Activated T-helper 9 cell treated with anti-CD3 and anti-CD28 coated beads, Interleukin-2, amount 50 U/mL, for 16 hours (primary cell): ENCODE data around the gene ELL2.

Source experiments
- DNase-seq: peaks from one replicate; pipeline ENCODE4 v3.0.0-alpha.2; 2020; ENCODE audit warnings: low read depth

Gene ELL2

GRCh38 chr5:95880081-95880926 lies 81.3 kb downstream of the ELL2 start:
- DNase-seq, result no peak

GRCh38 chr5:95879661-95880060 lies 82.0 kb downstream of the ELL2 start:
- DNase-seq, result no peak

DNA sequence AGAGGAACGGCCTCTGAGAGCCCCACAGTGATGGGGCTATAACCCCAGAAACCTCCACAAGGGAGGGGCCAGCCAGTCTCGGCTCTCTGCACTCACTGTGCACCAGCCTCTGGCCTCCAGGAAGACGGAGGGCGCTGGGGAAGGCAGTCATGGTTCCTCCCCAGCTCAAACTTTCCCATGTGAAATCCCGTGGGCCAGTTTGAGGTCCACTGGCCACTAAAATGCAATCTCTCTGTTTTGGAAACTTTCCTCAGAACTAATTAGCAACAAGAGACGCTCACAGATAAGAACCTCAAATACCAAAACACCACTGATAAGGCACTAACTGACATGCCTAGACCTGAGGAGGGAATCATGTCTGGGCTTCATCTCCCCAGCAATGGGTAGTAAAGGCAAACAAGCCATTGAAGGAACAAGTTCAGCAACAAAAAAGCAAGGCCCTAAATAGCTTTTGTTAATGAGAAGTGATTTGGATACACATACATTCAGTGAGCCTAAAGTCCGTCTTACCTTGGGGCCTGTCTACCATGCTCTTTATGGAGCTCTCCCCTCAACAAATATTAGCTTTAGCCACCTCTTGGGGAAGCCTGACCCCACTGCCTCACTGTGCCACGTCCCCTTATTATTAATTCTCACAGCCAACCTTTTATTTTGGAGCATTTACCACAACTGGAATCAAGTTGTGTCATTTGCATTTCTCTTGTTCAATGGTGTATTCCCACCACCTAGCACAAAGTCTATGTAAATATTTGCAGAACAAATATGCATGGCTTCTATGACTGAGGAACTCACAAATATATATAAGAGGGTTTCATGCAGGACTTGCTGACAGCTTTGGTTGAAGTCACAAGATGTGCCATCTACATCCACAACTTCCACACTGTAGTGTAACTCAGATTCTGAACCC lies 83.0 kb downstream of the ELL2 start:
- no peak for DNase-seq

- no peak for DNase-seq
These were observed 84.9 kb downstream of the ELL2 start for GRCh38 chr5:95876782-95877181.

DNA sequence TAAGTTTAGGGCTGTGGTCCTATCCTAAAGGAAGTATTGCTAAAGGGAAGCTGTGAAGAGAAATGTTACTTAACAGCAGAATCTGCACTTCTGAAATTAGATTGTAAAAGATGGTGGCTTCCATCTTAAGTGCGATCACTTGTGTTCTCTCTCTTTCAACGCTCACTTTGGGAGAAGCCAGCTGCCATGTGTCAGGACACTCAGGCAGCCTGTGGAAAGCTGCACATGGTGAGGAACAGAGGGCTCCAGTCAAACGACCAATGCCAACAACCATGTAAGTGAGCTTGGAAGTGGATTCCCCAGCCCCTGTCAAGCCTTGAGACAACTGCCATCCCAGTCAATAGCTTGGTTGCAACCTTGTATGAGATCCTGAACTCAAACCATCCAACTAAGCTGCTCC lies 87.4 kb downstream of the ELL2 start:
- no peak for DNase-seq

DNA sequence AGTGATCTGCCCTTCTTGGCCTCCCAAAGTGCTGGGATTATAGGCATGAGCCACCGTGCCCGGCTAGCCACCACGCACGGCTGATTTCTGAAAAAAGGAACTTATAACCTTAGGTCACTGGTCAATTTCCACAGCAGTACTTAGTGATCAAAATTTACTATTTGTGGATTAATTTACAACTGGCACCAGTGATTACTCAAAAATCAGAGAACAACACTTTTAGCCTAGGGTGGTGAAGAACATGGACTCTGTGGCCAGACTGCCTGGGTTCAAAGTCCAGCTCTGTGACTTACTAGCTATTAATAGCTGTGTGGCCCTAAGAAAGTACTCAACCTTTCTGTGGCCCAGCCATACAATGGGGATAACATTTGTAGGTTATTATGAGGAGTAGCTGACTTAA lies 88.3 kb downstream of the ELL2 start:
- DNase-seq, result no peak

DNA sequence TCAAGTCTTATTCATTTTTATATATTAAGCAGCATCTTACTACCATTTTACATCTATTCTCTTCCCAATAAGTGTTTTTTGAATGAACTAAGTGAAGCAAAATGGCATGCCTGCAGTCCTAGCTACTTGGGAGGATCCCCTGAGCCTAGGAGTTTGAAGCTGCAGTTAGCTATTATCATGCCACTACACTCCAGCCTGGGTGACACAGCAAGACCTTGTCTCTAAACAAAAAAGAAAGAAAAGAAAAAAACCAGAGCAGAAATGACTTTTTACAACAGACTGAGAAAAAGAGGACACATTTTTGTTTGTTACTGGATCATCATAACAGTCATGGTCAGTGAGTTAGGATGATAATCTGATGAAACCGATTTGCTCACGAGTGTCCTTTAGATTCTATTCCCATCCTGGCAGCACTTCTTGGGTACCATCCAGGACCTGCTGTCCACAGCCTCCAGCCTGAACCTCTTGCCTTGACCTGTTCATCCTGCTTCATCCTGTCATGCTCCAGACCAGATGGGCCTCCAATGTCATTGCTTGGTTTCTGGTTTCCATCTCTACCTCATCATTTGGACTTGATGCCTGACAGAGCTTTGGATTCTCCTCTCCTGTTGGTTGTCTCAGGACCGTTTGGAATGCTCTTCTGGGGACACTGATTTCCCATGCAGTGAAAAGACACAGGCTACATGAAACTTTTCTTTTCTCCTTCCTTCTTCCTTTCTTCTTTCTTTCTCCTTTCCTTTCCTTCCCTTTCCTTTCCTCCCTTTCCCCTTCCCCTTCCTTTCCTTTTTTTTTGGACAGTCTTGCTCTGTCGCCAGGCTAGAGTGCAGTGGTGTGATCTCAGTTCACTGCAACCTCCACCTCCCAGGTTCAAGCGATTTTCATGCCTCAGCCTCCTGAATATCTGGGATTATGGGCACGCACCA lies 89.0 kb downstream of the ELL2 start:
- no peak for DNase-seq

- no peak for DNase-seq
These were observed 90.4 kb downstream of the ELL2 start for GRCh38 chr5:95871146-95871806.

DNA sequence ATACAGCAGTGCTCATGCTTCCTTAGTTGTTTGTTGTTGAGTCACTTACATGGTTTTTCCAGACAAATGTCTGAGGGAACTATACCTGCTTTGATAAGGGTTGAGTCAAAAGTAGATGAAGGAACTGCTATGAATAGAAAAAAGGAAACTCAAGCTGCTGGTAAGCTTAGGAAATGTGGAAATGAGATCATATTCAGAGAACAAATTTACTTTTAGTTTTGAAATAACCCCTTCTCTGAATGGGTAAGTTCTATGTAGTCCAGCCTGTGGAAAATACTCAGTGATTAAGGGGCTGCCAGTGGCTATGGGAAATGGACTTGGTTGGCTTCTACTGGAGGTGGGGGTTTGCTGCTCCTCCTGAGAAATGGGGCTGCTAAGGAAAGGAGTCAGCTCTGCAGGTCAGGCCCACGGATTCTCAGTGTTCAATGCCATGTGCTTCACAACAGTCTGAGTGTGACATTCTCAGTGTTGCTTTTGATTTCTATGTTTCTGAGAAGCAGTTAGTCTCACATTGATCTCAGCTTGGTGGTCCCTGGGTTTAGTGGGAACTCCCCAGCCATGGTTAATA lies 91.5 kb downstream of the ELL2 start:
- peak; percentile 35 for DNase-seq

- DNase-seq, result peak; percentile 25
These were observed 92.3 kb downstream of the ELL2 start for GRCh38 chr5:95869173-95869855.

DNA sequence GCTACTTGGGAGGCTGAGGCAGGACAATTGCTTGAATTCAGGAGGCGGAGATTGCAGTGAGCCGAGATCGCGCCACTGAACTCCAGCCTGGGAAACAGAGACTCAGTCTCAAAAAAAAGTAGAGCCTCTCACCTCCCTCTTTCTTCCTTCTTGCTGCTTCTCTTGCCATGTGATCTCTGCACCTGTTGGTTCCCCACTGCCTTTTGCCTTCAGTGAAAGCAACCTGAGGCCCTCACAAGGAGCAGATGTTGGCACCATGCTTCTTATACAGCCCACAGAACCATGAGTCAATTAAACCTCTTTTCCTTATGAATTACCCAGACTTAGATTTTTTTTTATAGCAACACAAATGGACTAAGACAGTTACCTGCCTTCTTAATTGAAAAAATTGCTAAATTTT lies 93.5 kb downstream of the ELL2 start:
- DNase-seq, result no peak

DNA sequence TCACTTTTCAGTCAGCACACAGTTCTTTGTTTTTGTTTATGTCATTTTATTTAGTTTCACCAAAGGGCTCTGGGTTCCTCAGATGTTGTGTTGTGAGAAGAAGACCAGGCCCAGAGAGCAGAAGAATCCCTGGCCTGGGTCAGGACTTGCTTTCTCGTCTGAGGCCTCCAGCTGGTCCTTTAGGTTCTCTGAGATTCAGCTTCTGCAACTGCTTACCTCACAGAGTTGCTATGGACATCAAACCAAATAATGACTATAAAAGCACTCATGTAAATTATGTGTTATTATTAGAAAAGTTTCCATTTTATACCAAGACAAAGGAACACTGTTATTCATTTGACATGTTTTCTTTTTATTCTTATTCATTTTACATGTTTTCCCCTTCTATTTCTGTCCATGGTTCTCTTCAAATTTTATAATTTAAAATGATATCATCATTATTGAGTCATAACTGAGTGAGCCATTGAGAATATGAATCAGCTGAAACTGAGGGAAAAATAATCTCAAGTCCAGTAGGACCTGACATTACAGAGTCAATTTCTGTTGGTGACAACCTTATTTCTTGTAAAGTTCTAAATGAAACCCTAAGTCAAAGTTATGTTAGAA lies 95.1 kb downstream of the ELL2 start:
- no peak for DNase-seq

DNA sequence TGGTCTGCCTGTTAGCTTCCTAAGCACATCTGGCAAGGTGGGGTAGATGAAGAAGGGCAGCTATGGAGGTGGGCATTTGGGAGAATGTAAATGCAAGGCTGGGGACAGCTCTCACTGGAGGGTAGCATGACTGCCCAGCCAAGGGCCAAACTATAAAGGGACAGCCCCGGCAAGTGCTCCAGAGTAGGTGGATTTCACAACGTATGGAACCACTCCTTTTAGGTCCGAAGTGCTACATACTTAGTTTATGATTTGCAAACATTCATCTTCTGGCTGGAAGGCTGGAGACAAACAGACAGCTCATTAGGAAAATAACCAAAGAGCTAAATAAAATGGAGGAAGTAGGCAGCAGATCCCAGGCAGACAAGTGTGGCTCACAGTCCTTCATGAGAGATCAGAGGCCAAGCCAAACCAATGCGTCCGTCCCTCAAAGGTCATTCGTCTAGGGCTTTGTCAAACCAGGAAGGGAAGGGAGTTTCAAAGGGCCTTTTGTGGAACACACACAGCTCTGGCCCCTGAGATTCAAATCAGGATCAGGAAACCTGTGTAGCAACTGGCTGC lies 96.6 kb downstream of the ELL2 start:
- DNase-seq, result no peak

DNA sequence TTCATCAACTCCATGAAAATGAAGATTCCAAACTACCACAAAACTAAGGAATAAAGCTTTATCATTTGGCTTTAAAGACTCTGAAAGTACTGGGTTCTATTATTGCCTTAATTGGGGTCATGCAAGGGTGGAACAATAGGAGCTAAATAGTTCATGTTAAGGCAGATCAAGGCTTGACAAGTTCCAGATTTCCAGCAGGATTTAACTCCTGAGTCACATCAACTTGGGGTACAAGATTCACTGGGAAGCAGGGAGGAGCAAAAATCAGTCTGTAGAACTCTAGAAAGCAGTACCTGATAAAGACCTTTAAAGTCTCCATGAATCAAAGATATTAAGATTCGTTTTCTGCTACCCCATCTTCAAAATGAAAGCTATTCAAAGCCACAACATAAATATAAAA lies 97.2 kb downstream of the ELL2 start:
- no peak for DNase-seq

DNA sequence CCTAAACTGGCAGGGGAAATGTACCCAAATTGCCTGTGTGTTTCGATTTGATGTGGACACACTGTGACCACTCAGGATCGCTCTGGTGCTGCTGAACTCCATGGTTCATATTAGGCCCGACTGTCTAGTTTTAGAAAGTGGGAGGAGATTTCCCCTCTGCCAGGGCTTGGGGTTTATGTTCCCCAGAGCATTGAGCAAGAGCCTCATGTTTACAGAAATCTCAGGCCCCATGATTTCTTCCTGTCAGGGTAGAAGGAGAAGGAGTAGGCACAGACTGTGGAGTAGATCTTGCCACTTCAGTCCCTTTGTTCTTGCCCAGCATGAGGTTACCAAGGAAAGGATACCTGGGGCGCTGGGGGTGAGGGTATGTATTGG lies 98.3 kb downstream of the ELL2 start:
- no peak for DNase-seq

- DNase-seq, result no peak
These were observed 98.8 kb downstream of the ELL2 start for GRCh38 chr5:95862671-95863382.

GRCh38 chr5:95861864-95862561 lies 99.6 kb downstream of the ELL2 start:
- DNase-seq, result no peak

DNA sequence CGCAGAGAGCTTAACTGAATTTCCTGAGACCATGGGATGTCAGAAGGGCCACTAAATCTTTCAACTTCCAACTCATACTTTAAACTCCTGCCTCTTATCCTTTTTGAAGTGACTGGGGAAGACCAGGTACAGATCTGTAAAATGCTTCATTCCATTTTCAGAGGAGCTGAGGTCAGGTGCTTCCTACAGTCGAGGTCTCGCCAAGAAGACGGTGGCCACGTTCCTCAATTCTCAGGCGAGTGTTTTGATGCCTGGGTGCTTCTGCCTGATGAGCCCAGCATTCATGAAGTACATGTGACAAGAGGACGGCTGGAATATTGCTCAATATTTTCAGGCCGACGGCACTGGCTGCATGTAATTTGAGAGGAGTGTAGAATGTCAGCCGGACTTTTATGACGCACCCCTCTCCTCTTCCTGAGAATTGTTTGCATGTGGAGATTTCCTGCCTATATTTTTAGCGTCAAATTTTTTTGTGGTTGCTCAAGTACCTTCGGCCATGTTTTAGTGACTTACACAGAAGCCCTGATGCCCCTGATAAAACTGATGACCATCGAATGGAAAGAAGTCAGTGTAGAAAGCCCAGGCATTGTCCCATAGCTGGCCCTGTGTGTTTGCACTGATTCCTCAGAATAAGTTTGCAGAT lies 100.3 kb downstream of the ELL2 start:
- no peak for DNase-seq
